ENCODE data around the gene CFAP161.

DNA sequence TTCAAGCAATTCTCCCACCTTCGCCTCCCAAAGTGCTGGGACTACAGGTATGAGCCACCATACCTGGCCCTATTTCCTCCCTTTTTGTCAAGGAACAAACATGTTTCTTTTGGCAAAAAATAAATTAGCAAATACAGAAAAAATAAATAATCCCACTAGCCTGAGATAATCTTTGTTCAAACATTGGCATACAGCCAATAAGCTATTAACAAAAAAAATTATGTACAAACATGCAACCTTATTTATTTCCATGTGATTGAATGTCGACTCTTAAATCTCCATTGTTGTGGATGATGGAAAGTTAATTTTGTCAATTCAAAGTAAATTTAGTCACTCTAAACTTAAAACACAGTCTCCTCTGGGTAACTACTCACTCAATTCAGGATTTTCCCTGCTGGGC is 44.3 kb downstream of the CFAP161 start:
- no peak for TF ChIP-seq CTCF (IDR thresholded peaks at IDR 0.05)
- no peak for TF ChIP-seq POLR2A (IDR thresholded peaks at IDR 0.05)

Data from Peyer's patch (tissue), 4 donors.